ENCODE data around the gene USP17L25. TPM values are rescaled to one million over a fixed set of nuclear protein-coding genes. Genes with fewer than 3 reads are reported as not detected.

USP17L25 gene
- not detected for total RNA-seq

GRCh38 chr4:9329611-9330010, at the start of gene USP17L25:
Gene USP17L25 (plus strand): TSS chr4:9329911. CDS start chr4:9329911, 0 bp downstream.

GRCh38 chr4:9324865-9325264, 4.8 kb upstream of the USP17L25 start, which contains the start of gene USP17L24:
Gene USP17L24 (plus strand): TSS chr4:9325165. CDS start chr4:9325165, 0 bp downstream.

GRCh38 chr4:9334358-9334757, 4.6 kb downstream of the USP17L25 start, which contains the start of gene USP17L26:
Gene USP17L26 (plus strand): TSS chr4:9334658. CDS start chr4:9334658, 0 bp downstream.

GRCh38 chr4:9339103-9339502, 9.4 kb downstream of the USP17L25 start, which contains the start of gene USP17L5:
Gene USP17L5 (plus strand): TSS chr4:9339403. CDS start chr4:9339403, 0 bp downstream.

GRCh38 chr4:9343848-9344247, 14.1 kb downstream of the USP17L25 start, which contains the start of gene USP17L27:
Gene USP17L27 (plus strand): TSS chr4:9344148. CDS start chr4:9344148, 0 bp downstream.

GRCh38 chr4:9348593-9348992, 18.9 kb downstream of the USP17L25 start, which contains the start of gene USP17L28:
Gene USP17L28 (plus strand): TSS chr4:9348893. CDS start chr4:9348893, 0 bp downstream.

GRCh38 chr4:9353338-9353737, 23.6 kb downstream of the USP17L25 start, which contains the start of gene USP17L29:
Gene USP17L29 (plus strand): TSS chr4:9353638. CDS start chr4:9353638, 0 bp downstream.

GRCh38 chr4:9362829-9363228, 33.1 kb downstream of the USP17L25 start, which contains the start of gene USP17L30:
Gene USP17L30 (plus strand): TSS chr4:9363129. CDS start chr4:9363129, 0 bp downstream.

Other genes with a start within 250 kb of the USP17L25 start
- gene FAM90A26, start 159.5 kb upstream of the USP17L25 start, total RNA-seq: not detected
- gene USP17L10, start 119.3 kb upstream of the USP17L25 start, total RNA-seq: not detected
- not detected for gene USP17L11, start 114.5 kb upstream of the USP17L25 start, total RNA-seq
- gene USP17L12, start 109.8 kb upstream of the USP17L25 start, total RNA-seq: not detected
- gene USP17L13, start 105.0 kb upstream of the USP17L25 start, total RNA-seq: not detected
- not detected for gene USP17L15, start 95.5 kb upstream of the USP17L25 start, total RNA-seq
- not detected for gene USP17L17, start 86.0 kb upstream of the USP17L25 start, total RNA-seq
- gene USP17L18, start 81.3 kb upstream of the USP17L25 start, total RNA-seq: not detected
- gene USP17L19, start 76.5 kb upstream of the USP17L25 start, total RNA-seq: not detected
- gene USP17L20, start 71.8 kb upstream of the USP17L25 start, total RNA-seq: not detected
- not detected for gene USP17L21, start 67.0 kb upstream of the USP17L25 start, total RNA-seq
- gene USP17L22, start 62.3 kb upstream of the USP17L25 start, total RNA-seq: not detected
- gene USP17L24, start 4.7 kb upstream of the USP17L25 start, total RNA-seq: not detected
- gene USP17L26, start 4.7 kb downstream of the USP17L25 start, total RNA-seq: not detected
- gene USP17L5, start 9.5 kb downstream of the USP17L25 start, total RNA-seq: not detected
- not detected for gene USP17L27, start 14.2 kb downstream of the USP17L25 start, total RNA-seq
- not detected for gene USP17L28, start 19.0 kb downstream of the USP17L25 start, total RNA-seq
- not detected for gene USP17L29, start 23.7 kb downstream of the USP17L25 start, total RNA-seq
- gene USP17L30, start 33.2 kb downstream of the USP17L25 start, total RNA-seq: not detected
- gene DEFB131A, start 114.5 kb downstream of the USP17L25 start, total RNA-seq: not detected

Measured in activated naive CD4-positive, alpha-beta T cell treated with anti-CD3 and anti-CD28 coated beads, Interleukin-2, amount 10 ng/mL, durations not matched to agents 5 hours and 36 hours (primary cell).